Neural cell (in vitro differentiated cells): ENCODE results near the gene ENTREP3. TPM values are rescaled to one million over a fixed set of nuclear protein-coding genes. Genes with fewer than 3 reads are reported as not detected.
"Not testable (repeated sequence)": the region's sequence is repeated elsewhere in the genome, so short reads cannot be mapped to it uniquely, and the experiment has no call there.

Experiments
- H2AFZ ChIP-seq: fragments of 200-600, 300-800 bp; sonication (generic), shearing (Covaris generic); 2 replicates; pipeline ENCODE4 v1.6.0; 2014; ENCODE audit warnings: low read depth, mild to moderate bottlenecking, antibody characterized with exemption, low read length, moderate library complexity
- H3F3A ChIP-seq: fragments of 200-600 bp; shearing (Covaris generic); 2 replicates; pipeline ENCODE4 v1.6.1; 2016; ENCODE audit warnings: mild to moderate bottlenecking, moderate library complexity, mixed read lengths, antibody characterized with exemption, low read length; ENCODE audit not compliant: insufficient read depth, poor library complexity, severe bottlenecking
- H3K27ac ChIP-seq: fragments of 200-600, 300-800 bp; sonication (generic), shearing (Covaris generic); 2 replicates; pipeline ENCODE4 v1.5.1; 2014; ENCODE audit warnings: mild to moderate bottlenecking, low read length, moderate library complexity
- H3K27me3 ChIP-seq: fragments of 300-800, 200-600 bp; sonication (generic), shearing (Covaris generic); 2 replicates; pipeline ENCODE4 v1.6.0; 2014; ENCODE audit warnings: mild to moderate bottlenecking, low read depth, low read length, moderate library complexity; ENCODE audit not compliant: insufficient read depth
- H3K36me3 ChIP-seq: fragments of 300-800, 200-600 bp; sonication (generic), shearing (Covaris generic); 2 replicates; pipeline ENCODE4 v1.5.1; 2014; ENCODE audit warnings: mild to moderate bottlenecking, antibody characterized with exemption, low read length, moderate library complexity; ENCODE audit not compliant: insufficient read depth
- H3K4me2 ChIP-seq: fragments of 300-800, 200-600 bp; sonication (generic), shearing (Covaris generic); 2 replicates; pipeline ENCODE4 v1.6.0; 2014; ENCODE audit warnings: mild to moderate bottlenecking, low read length
- H3K4me3 ChIP-seq: fragments of 300-800, 200-600 bp; sonication (generic), shearing (Covaris generic); 2 replicates; pipeline ENCODE4 v1.5.1; 2014; ENCODE audit warnings: mild to moderate bottlenecking, low read length, moderate library complexity
- H3K79me2 ChIP-seq: fragments of 200-600 bp; shearing (Covaris generic); replicated peaks from 2 replicates; pipeline ENCODE4 v1.6.0; 2014; ENCODE audit warnings: mild to moderate bottlenecking, low read length, moderate library complexity; ENCODE audit not compliant: insufficient read depth
- H3K9ac ChIP-seq: fragments of 300-800, 200-600 bp; sonication (generic), shearing (Covaris generic); 2 replicates; pipeline ENCODE4 v1.6.1; 2016; ENCODE audit warnings: mild to moderate bottlenecking, low read length, mixed read lengths
- H3K9me2 ChIP-seq: fragments of 200-600 bp; shearing (Covaris generic); 2 replicates; pipeline ENCODE4 v1.6.1; 2016; ENCODE audit warnings: mild to moderate bottlenecking, low read length, mixed read lengths; ENCODE audit not compliant: insufficient read depth
- H3K9me3 ChIP-seq: fragments of 200-600, 300-800 bp; sonication (generic), shearing (Covaris generic); 2 replicates; pipeline ENCODE4 v1.6.1; 2016; ENCODE audit warnings: mild to moderate bottlenecking, mixed run types, low read length, moderate library complexity, mixed read lengths
- H4K20me1 ChIP-seq: fragments of 200-600 bp; shearing (Covaris generic); 2 replicates; pipeline ENCODE4 v1.6.1; 2016; ENCODE audit warnings: mild to moderate bottlenecking, mixed run types; ENCODE audit not compliant: insufficient read depth
- CTCF ChIP-seq: fragments of 450-650 bp; IDR thresholded peaks from 2 replicates; pipeline ENCODE4 v1.5.1; 2014; ENCODE audit warnings: antibody characterized with exemption, mild to moderate bottlenecking, moderate library complexity; ENCODE audit not compliant: poor library complexity, severe bottlenecking
- MXI1 ChIP-seq: fragments of 450-650 bp; conservative IDR thresholded peaks from 2 replicates; pipeline ENCODE4 v1.6.1; 2014; ENCODE audit warnings: antibody characterized with exemption, mild to moderate bottlenecking; ENCODE audit not compliant: poor library complexity, severe bottlenecking
- RAD21 ChIP-seq: fragments of 450-650 bp; conservative IDR thresholded peaks from 2 replicates; pipeline ENCODE4 v1.6.1; 2014; ENCODE audit warnings: antibody characterized with exemption, mild to moderate bottlenecking, moderate library complexity
- REST ChIP-seq: IDR thresholded peaks from 2 replicates; pipeline ENCODE4 v1.6.1; 2012; ENCODE audit warnings: borderline replicate concordance
- polyA plus RNA-seq: library from polyadenylated mRNA; depleted of rRNA; stranded (reverse); fragments of >200 nt; gene quantifications from 2 replicates; pipeline ENCODE4 v1.2.3, GENCODE V29; 2014

The ENTREP3 gene
- polyA plus RNA-seq, 1 donor from 2014 or later: 11.1 TPM

GRCh38 chr1:155236451-155236850 is 18.8 kb downstream of the ENTREP3 start:
- Histone ChIP-seq H3K27ac (no peak overlapping the region), H3K9me2 (no peaks in the 10 kb centered on the region), H3K36me3 (no peaks in the 10 kb centered on the region), H3K9me3 (no peaks in the 10 kb centered on the region), H3K9ac (no peak overlapping the region), H3F3A (no peaks in the 10 kb centered on the region), H3K79me2 (no peaks in the 10 kb centered on the region), H3K4me2 (no peak overlapping the region), H3K27me3 (no peaks in the 10 kb centered on the region), H4K20me1 (no peaks in the 10 kb centered on the region), H2AFZ (no peak overlapping the region), H3K4me3 (no peak overlapping the region)
- TF ChIP-seq RAD21: no peak
- no peak for TF ChIP-seq CTCF
- TF ChIP-seq MXI1: no peak
- no peak for TF ChIP-seq REST

GRCh38 chr1:155235375-155235774 is 19.9 kb downstream of the ENTREP3 start:
- H3K4me2 ChIP-seq, H3K79me2 ChIP-seq, H3K4me3 ChIP-seq, H2AFZ ChIP-seq, H3K27me3 ChIP-seq, H4K20me1 ChIP-seq, H3K9me3 ChIP-seq, H3K9ac ChIP-seq, H3K36me3 ChIP-seq, H3K27ac ChIP-seq, H3K9me2 ChIP-seq, H3F3A ChIP-seq: not testable (repeated sequence)

- not testable (repeated sequence) for H3K4me2 ChIP-seq, H3K79me2 ChIP-seq, H3F3A ChIP-seq, H3K36me3 ChIP-seq, H2AFZ ChIP-seq, H3K27ac ChIP-seq, H3K27me3 ChIP-seq, H3K9ac ChIP-seq, H3K9me2 ChIP-seq, H4K20me1 ChIP-seq, H3K4me3 ChIP-seq, H3K9me3 ChIP-seq
These were observed 21.8 kb downstream of the ENTREP3 start for GRCh38 chr1:155233502-155233901.

GRCh38 chr1:155232001-155232978 is 23.0 kb downstream of the ENTREP3 start:
- H4K20me1 ChIP-seq, H3F3A ChIP-seq, H3K4me3 ChIP-seq, H3K4me2 ChIP-seq, H3K27ac ChIP-seq, H3K36me3 ChIP-seq, H3K27me3 ChIP-seq, H3K9me2 ChIP-seq, H3K9ac ChIP-seq, H2AFZ ChIP-seq, H3K79me2 ChIP-seq, H3K9me3 ChIP-seq: not testable (repeated sequence)

GRCh38 chr1:155231302-155231701 is 24.0 kb downstream of the ENTREP3 start:
- H4K20me1 ChIP-seq, H3K79me2 ChIP-seq, H3F3A ChIP-seq, H3K9ac ChIP-seq, H3K27ac ChIP-seq, H3K4me2 ChIP-seq, H3K9me3 ChIP-seq, H3K4me3 ChIP-seq, H2AFZ ChIP-seq, H3K36me3 ChIP-seq, H3K9me2 ChIP-seq, H3K27me3 ChIP-seq: not testable (repeated sequence)
